LHCN-M2 (cell line): Measurements from ENCODE around the gene RHO. TPM values are rescaled to one million over a fixed set of nuclear protein-coding genes. Genes with fewer than 3 reads are reported as not detected.
A peak's percentile ranks its signal among the peaks of the same experiment; 100 is the strongest.
"Not testable (repeated sequence)": the region's sequence is repeated elsewhere in the genome, so short reads cannot be mapped to it uniquely, and the experiment has no call there.

ENCODE experiments used
- DNase-seq: peaks from one replicate; pipeline ENCODE4 v3.0.0-alpha.2; 2012; ENCODE audit warnings: low read depth
- total RNA-seq: library from RNA; depleted of rRNA; stranded (reverse); fragments of >200 nt; gene quantifications from 2 replicates; pipeline ENCODE4 v1.2.3, GENCODE V29; 2014

Gene RHO
- total RNA-seq, 1 experiment from 2014 or later = not detected

DNA sequence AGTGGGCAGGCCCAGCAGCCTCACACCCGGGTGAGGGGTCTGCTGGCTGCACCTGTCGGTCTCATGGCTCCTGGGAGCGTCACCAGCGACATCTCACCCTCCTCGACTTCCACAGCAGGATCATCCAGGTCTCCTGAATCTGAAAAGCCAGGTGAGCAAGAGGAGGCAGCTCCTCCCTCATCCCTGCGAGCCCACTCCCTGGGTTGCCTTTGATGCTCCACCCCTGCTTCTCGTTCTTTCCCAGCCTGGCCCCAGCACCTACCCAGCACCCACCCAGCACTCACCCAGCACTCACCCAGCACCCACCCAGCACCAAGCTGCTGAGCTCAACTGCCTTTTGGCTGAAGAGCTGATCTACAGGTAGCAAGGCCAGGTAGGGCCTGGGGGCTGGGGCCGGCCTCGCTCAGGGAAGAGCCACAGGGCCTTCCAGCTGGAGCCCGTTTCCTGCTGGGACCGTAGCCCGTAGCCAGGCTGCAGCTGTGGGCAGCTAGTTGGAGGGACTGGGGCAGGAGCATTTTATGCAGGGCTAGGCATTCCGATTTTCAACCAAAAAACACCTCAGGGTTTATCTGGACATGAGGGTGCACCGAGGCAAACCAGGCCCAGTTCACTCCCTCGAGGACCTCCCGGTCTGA is 14.8 kb downstream of the RHO start, which contains the start of gene H1-8:
Gene H1-8, plus strand, starts transcription at position 20 of the 635 bp plus-strand sequence. Its CDS starts 44 bp downstream, at position 64.
- DNase-seq = no peak

DNA sequence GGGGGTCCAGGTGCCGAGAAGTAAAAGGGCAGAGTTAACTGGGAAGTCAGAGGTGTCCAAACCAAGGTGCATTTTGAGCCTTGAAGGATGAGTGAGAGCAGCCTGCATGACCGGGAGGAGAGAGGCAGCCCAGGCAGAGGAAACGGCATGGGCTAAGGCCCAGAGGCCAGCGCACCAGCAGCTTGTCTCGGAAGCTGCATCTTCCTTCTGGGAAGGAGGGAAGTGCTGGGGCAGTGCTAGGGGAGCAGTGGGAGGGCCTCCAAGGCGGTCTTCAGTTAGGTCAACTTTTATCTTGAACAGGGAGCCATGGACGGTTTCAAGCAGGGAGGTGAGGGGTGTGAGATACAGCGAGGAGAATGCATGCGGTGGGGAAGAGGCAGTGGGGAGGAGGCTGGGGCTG is 15.6 kb downstream of the RHO start:
- no peak for DNase-seq

DNA sequence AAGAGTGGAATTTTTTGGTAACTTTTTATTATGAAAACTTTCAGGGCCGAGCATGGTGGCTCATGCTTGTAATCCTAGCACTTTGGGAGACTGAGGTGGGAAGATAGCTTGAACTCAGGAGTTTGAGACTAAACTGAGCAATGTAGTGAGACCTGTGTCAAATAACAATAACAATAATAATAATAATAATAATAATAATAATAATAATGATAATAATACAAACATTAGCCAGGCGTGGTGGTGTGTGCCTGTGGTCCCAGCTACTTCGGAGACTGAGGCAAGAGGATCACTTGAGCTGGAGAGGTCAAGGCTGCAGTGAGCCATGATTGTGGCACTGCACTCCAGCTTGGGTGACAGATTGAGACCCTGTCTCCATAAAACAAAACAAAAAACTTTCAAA is 17.5 kb downstream of the RHO start:
- not testable (repeated sequence) for DNase-seq

DNA sequence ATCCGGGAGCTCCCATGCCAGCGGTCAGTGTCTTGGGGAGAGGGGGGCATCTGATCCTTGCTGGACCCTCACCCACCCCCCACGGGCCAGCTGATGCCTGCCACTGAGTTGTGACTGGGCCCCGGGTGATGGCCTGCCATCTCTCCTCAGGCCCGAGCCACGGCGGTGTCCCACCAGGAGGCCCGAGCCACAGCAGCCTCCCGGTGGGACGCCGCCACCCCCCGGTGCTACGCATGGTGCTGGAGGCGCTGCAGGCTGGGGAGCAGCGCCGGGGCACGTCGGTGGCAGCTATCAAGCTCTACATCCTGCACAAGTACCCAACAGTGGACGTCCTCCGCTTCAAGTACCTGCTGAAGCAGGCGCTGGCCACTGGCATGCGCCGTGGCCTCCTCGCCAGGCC is 18.8 kb downstream of the RHO start:
- no peak for DNase-seq

DNA sequence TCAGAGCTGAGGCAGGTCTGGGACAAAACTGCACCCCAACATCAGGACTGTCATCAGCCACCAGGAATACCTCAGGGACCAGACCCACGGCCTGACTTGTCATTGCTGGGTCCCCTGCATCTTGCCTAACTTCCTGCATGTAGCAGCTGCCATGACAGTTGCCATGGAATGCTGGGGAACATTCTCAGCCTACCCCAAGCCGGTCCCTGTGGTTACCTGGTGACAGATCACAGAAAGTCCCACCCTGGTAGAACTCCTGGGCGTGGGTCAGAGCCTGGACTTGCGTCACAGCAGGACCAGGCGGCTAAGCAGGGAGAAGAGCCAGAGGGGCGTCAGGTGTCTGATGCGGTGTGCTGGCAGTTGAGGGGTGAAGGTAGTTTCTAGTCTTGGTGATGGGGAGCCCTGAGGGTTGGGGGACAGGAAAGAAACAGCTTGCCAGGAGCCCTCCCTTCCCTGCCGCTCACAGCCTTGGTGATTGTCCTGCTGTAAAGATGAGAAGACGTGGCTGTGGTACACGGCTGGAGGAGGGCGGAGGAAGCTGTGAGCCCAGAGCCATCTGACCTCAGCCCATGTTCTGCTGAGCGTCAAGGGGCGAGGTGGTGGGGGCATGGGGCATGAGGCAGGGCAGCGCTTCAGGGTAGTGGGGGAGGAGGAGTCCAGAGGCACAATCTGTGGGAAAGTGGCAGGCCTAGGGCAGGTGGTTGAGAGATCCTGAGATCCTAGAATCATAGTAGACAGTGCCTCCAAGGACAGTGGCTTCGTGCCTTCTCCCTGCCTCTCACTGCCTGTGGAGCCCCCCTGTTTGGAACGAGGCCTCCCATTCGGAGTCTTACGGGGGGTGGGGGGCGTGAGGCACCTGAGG is 19.9 kb downstream of the RHO start:
- no peak for DNase-seq

DNA sequence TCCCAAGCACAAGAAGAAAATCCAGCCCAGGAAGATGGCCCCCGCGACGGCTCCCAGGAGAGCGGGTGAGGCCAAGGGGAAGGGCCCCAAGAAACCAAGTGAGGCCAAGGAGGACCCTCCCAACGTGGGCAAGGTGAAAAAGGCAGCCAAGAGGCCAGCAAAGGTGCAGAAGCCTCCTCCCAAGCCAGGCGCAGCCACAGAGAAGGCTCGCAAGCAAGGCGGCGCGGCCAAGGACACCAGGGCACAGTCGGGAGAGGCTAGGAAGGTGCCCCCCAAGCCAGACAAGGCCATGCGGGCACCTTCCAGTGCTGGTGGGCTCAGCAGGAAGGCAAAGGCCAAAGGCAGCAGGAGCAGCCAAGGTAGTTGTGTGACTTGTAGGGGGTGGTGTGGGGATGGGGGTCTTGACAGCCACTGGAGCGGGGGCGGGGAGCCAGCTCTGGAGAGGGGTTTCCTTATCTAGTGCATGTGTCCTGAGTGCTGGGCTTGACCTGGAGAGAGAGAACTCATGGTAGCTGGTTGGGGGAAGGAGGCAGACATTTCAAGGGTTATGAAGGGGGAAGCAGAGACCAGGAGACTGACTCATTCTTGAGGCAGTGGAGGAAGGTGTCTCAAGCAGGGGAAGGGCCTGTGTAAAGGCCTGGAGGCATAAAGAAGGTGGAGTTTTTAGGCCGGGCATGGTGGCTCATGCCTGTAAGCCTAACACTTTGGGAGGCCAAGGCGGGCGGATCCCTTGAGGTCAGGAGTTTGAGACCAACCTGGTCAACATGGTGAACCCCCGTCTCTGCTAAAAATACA is 20.8 kb downstream of the RHO start:
- no peak for DNase-seq

DNA sequence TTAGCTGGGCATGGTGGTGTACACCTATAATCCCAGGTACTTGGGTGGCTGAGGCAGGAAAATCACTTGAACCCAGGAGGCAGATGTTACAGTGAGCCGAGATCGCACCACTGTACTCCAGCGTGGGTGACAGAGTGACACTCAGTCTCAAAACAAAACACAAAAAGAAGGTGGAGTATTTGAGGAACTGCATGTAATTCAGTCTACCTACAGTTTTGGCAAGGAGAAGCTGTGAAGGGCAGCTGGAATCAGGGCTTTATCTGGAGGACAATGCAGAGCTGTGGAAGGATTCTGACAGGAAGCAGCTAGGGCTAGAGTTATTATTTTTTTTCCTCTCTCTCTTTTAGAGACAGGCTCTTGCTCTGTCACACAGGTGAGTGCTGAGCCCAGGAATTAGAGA is 21.4 kb downstream of the RHO start:
- no peak for DNase-seq

DNA sequence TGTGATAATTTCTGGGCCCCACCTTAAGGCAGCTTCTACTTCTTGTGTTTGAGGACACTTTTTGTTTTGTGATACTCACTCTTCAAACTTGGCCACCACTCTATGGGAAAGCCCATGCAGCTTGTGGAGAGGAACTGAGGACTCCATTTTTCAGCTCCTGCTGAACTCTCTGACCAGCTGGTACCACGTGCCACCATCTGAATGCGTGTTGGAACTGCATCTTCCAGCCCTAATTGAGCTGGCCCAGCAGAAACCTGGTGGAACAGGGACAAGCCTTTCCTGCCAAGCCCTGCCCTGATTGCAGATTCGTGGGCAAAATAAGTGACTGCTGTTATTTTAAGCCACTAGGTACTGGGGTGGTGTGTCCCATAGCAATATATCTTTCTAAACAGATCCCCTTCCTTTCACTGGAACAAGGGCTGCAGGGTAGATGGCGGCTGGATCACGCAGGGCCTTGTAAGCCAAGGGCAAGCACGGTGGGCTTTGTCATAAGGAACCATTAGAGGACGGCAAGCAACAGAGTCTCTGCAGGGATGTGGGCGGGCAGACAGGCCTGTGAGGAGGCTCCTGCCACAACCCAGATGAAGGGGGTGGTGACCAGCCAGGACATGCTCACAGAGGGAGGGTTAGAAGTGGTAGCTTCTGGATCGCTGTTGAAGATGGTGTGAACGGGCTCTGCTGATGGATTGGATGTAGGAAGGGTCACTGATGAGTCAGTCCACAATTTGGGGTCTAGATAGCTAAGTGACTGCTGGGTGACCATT is 24.0 kb downstream of the RHO start:
- DNase-seq = peak; percentile 5

DNA sequence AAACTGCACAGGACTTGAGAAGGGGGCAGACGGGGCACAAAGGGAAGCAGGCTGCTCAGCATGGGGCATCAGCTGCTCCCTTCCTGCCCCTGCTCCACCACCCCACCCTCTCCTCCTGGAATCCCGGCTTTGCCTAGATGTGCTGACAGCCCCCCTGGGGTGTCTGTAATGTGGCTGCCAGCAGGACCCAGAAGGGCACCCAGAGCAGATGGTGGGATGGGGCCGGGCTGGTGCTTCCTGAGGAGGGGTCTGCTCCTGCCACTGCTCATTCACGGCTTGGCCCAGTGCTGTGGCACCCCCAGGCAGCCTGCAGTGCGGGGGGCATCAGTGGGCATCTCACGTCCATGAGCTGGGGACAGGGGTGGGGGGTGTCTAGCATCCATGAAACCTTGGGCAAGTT is 24.7 kb downstream of the RHO start:
- DNase-seq = no peak

DNA sequence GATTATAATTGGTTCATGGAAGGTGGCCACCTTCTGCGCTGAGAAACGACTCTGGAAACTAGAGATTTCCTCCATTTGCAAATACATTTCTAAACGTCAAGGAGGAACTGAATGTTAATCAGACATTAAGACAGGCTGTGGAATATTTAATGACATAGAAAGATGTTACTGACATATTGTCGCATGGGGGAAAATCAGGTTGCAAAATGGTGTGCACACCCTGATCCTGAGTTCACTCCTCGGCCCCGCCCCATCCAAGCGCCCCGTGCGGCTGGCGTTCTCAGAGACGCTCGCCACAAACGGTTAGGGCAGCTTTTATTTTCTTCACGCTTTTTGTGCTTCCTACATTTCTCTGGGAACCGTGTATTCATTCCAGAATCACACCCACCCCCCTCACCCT is 25.3 kb downstream of the RHO start:
- DNase-seq = no peak

DNA sequence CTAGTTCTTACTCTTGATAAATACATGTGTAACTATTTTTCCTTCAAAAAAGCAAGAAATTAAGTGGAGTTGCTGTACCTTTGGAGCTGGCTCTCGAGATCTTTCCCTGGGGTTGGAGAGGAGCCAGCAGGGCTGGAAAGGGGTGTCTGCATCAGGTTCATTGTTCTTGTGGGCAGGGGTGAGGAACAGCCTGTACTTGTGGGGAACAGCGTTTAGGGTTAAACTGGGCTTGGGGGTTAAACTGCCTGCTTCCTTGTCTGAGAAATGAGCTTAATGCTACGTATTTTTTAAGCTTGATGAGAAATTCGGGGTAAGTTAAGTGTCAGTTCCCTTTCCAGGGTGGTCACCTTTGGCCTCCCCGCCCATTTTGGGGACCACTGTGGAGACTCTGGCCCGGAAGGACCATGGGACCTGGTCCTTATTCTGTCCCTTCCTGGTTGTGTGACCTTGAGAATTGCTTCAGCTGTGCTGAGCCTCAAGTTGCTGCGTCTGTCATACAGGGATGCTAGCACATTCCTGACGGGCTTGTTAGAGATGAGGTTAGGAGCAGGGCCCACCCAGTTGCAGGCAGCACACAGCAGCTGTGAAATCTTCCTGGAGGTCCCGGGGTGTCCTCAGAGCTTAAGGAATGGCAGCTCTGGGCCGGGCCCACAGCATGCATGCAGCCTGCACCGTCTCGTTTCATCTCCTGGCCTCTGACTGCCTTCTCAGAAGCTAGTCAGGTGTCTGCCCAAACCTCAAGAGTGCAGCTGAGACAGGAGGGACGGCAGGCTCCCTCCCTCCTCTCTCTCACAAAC is 26.1 kb downstream of the RHO start:
- DNase-seq = peak; percentile 61

DNA sequence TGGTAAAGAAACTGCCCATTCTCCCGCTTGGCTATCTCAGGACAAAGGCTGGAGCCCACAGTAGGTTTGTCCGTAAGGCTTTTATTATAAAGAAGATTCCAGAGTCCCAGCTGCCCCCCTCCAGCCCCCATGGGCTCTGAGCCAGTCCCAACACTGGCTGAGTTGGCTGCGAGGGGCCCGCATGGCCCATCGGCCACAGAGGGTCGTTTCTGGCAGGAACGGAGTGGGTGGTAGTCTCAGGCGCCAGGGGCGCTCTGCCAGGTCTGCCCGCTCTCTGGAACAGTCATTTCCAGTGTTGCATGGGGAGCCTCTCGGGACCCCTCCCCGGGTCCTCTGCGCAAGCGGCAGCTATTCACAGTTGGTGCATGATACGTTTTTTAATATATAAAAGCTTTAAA is 26.7 kb downstream of the RHO start:
- no peak for DNase-seq

DNA sequence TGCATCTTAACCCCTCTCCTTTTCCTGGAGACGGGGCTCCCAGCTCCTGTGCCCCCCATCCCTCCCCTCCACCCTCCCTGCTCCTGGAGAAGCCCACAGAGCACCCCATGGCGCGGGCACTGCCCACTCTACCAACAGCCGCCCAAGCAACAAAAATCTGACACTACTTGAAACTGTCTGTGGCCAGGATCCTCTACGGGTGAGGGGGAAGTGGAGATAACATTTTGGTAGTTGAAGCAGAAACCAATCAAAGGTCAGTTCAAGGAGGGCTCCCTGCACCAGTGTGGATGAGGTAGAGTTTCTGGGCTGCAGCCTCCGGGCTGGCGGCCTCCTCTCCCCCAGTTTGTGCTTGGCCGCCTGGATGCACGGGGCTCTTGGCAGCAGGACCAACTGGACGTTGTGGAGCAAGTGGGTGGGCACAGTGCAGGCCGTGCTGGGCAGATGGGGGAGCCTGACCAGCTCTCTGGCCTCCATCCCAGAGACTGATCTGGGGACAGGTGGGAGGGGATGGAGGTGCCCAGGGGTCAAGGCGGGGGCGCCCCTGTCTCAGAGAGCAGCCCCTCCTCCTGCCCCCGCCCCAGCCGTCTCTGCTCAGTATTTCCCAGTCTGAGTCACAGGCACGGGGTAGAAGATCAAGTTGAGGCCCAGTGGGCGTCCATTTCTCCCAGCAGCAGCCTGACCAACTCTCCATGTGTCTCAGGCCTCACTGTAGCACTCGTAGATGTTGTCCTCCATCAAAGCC is 27.3 kb downstream of the RHO start:
- peak; percentile 9 for DNase-seq

DNA sequence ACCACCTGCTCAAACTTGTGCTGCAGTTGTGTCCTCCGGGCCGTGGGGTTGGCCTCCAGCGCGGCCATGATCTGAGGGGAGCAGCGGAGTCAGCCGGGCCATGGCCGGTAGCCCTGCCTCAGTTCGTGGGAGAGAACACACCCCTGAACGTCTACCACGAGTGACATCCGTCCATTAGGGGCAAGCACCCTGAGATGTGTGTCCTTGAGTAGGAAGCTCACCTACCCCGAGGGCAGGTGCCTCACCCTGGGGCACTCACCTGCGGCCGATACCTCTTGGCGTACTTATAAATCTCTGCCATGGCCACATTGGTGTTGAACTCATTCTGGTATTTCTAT is 27.9 kb downstream of the RHO start:
- DNase-seq = no peak

DNA sequence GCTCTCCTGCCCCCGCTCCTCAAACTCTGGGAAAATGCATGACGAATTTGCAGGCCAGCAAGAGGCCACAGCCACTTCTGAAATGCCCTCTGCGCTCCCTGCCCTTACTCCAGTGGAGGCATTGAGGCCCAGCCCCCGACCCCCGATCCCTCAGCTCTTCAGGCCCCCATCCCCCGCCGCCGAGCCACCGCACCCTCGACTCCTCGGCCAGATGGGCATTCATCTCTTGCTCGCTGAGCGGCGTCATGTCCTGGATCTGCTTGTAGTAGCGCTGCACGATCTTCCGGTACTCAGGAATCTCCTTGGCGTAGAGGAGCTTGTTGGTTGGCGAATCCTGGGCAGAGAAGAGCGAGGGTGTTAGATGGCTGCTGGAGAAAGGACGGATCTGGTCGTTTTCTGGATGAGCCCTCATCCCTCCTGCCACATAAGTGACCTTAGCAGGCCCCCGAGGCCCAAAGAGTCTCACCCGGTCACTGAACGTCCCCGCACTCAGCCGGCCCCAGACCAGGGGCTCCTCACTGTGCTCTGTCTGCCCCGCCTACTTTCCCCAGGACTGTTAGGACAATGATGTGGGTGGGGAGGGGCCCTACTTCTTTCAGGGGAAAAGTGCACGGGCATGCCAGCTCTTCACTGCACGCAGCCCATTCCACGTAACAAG is 28.6 kb downstream of the RHO start:
- DNase-seq = no peak

DNA sequence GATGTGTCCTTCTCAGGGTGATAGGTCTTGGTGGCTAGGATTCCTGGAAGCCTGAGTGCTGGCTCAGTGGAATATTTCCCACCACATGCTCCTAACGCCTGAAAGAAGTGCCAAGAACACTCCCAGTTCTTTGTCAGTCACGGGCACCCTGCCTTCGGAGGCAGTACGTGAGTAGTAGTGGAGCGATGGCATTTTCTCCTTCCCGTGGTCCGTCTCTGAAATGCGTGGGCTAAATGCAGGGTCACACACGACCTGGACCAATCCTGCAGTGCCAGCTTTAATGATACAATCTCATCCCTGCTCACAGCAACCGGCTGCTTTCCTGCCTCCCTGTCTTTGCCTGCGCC is 29.1 kb downstream of the RHO start:
- no peak for DNase-seq

DNA sequence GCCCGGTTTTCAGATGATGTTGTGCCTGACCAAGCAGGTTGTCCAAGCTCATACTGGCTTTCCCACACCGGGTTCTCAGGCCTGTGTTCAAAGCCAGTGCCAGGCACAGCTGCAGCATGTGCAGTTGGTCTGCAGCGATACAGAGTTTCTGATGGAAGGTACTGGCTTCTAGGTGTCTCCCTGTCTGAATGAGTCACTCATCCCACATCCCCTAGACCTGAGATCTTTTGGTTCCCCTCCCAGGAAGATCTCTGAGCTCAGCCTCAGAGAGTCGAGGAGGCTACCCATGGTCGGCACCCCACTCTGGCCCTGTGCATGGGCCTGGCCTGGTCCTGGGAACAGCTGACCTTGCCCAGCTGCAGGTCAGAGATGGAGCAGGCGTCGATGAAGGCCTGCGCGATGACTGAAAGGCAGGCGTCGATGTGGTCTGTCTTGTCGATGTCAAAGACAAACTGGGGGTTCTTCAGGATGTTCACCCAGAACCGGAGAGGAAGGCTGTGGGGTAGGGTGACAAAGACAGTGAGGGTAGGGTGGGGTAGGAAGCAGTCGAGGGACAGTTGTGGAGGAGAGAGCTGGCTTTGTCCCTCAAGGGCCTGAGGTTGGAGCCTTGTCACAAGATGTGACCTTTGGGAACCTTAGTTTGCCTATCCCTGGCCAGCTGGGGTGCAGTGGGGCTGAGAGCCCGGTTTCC is 29.8 kb downstream of the RHO start:
- DNase-seq = peak; percentile 41

DNA sequence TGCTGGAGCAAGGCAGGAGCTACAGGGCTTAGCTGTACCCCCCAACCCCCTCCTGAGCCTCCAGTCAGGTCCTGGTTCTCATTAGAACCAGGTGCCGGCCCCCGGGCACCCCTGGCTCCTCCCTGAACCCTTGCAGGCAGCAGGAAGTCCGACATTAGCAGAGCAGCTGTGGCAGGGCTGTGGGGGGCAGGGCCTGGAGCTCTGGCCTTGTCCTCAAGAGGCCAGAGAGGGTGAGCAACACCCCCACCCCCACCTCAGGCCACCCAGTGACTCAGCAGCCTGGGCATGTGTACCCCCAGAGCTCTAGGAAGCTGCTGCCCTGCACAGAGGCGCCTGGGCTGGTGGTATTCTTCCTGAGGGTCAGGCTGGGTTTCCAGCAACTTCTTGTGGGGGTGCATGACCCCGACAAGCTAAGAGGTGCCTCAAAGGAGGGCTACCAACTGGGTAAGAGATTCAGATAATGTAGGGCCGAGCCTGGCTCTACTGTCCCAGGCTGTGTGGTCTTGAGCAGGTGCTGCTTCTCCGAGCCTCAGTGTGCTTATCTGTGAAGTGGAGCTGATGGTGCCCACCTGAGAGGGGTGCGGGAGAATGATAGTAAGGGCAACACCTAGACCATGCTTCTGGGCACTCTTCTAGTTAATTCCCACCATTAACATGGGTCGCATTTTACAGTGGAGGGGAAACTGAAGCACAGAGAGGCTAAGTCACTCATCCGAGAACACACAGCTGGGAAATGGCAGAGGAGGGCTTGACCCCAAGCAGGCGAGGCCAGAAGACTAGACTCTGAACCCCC is 30.5 kb downstream of the RHO start:
- peak; percentile 96 for DNase-seq
